HepG2 (cell line): ENCODE results near the gene MYL11. TPM values are rescaled to one million over a fixed set of nuclear protein-coding genes. Genes with fewer than 3 reads are reported as not detected.

Experiments used
- ATAC-seq: fragments of 200-7000 bp; cut with Tn5 transposase; 3 replicates; pipeline ENCODE4 v1.9.1; 2020; ENCODE audit warnings: mild to moderate bottlenecking, moderate library complexity
- BruUV-seq: library from RNA; stranded (reverse); fragments of 400-500 nt; replicated peaks from 2 replicates; lab custom pipeline; 2021; lab: Mats Ljungman, UMichigan
- CTCF ChIA-PET: fragments of 300-600 bp; formaldehyde crosslinking; extraction: SDS; loops from one replicate; lab custom pipeline; 2021; ENCODE audit warnings: low total read pairs, inconsistent platforms, low intra/inter-chr PET ratio; lab: Yijun Ruan, JAX
- POLR2A ChIA-PET: fragments of 350-600 bp; sonication (Branson Sonifier 250); formaldehyde crosslinking; loops from one replicate; lab custom pipeline; 2020; ENCODE audit warnings: antibody characterized with exemption, inconsistent platforms; lab: Yijun Ruan, JAX
- DNase-seq: peaks from one replicate; pipeline ENCODE4 v3.0.0-alpha.2; 2015; ENCODE audit warnings: low spot score
- FAIRE-seq: peaks from 3 replicates; lab custom pipeline; 2011; peaks lifted over from hg19 to GRCh38; lab: Jason Lieb, UNC
- H2AFZ ChIP-seq: one replicate; pipeline ENCODE4 v1.6.1; 2011; ENCODE audit warnings: low read length, inconsistent platforms
- H3K27ac ChIP-seq: fragments of 300-600 bp; 3 replicates; pipeline ENCODE4 v1.8.0; 2011; ENCODE audit warnings: mixed run types, mild to moderate bottlenecking, mixed read lengths, low read length, inconsistent platforms; ENCODE audit not compliant: insufficient read depth; ENCODE audit errors: extremely low read length
- H3K27me3 ChIP-seq, 2 experiments: fragments of 200-600 bp in 1 of 2; 2 replicates in 1 of 2; 3 replicates in 1 of 2; pipeline versions ENCODE4 v1.6.0 to v1.8.0; 2011; ENCODE audit warnings: low read length in 2 of 2, mild to moderate bottlenecking in 2 of 2, moderate library complexity in 2 of 2, inconsistent platforms in 1 of 2; ENCODE audit not compliant: insufficient read depth in 2 of 2, control insufficient read depth in 1 of 2
- H3K36me3 ChIP-seq, 2 experiments: fragments of 200-600 bp in 1 of 2; replicated peaks in 1 of 2; 2 replicates in 1 of 2; 3 replicates in 1 of 2; pipeline versions ENCODE4 v1.5.1 to v1.8.0; 2011; ENCODE audit warnings: low read length in 2 of 2, inconsistent platforms in 1 of 2; ENCODE audit not compliant: insufficient read depth in 2 of 2, control insufficient read depth in 1 of 2
- H3K4me1 ChIP-seq: 2 replicates; pipeline ENCODE4 v1.5.1; 2012; ENCODE audit warnings: low read length, inconsistent platforms; ENCODE audit not compliant: insufficient read depth
- H3K4me2 ChIP-seq: 2 replicates; pipeline ENCODE4 v1.6.0; 2011; ENCODE audit warnings: low read depth, low read length, inconsistent platforms
- H3K4me3 ChIP-seq, 3 experiments: fragments of 200-600 bp in 1 of 3; sonication (generic), shearing (Covaris generic) in 1 of 3; replicated peaks in 1 of 3; 2 replicates each; pipeline ENCODE4 v1.5.1; 2011 to 2016; ENCODE audit warnings: low read length in 3 of 3, inconsistent platforms in 2 of 3, low read depth in 2 of 3, mild to moderate bottlenecking in 2 of 3, control low read depth in 1 of 3, mixed read lengths in 1 of 3; ENCODE audit not compliant: insufficient read depth in 1 of 3
- H3K79me2 ChIP-seq: one replicate; pipeline ENCODE4 v1.6.1; 2011; ENCODE audit warnings: low read length, inconsistent platforms; ENCODE audit not compliant: insufficient read depth
- H3K9ac ChIP-seq: 2 replicates; pipeline ENCODE4 v1.6.0; 2011; ENCODE audit warnings: mild to moderate bottlenecking, low read depth, low read length, inconsistent platforms; ENCODE audit not compliant: insufficient read depth
- H3K9me3 ChIP-seq: 2 replicates; pipeline ENCODE4 v1.5.1; 2012; ENCODE audit warnings: mild to moderate bottlenecking, low read length
- H4K20me1 ChIP-seq: 2 replicates; pipeline ENCODE4 v1.6.0; 2011; ENCODE audit warnings: inconsistent platforms, mild to moderate bottlenecking, low read length, moderate library complexity; ENCODE audit not compliant: insufficient read depth
- ARID5B ChIP-seq: IDR thresholded peaks from 2 replicates; pipeline ENCODE4 v1.4.0; 2020; ENCODE audit warnings: mild to moderate bottlenecking, missing genetic modification reagents
- E2F5 ChIP-seq: sonication (generic); formaldehyde crosslinking; conservative IDR thresholded peaks from 2 replicates; pipeline ENCODE4 v1.4.0; 2020; ENCODE audit warnings: missing genetic modification reagents
- FOXA3 ChIP-seq: IDR thresholded peaks from 2 replicates; pipeline ENCODE4 v1.6.1; 2016; ENCODE audit warnings: missing genetic modification reagents, missing compliant biosample characterization
- IRF2 ChIP-seq: IDR thresholded peaks from 2 replicates; pipeline ENCODE4 v1.6.1; 2018; ENCODE audit warnings: missing genetic modification reagents, missing compliant biosample characterization
- MTA1 ChIP-seq: sonication (generic); formaldehyde crosslinking; IDR thresholded peaks from 2 replicates; pipeline ENCODE4 v1.4.0; 2020; ENCODE audit warnings: missing genetic modification reagents, mild to moderate bottlenecking, borderline replicate concordance
- PLSCR1 ChIP-seq: sonication (generic); formaldehyde crosslinking; IDR thresholded peaks from 2 replicates; pipeline ENCODE4 v1.5.0; 2020; ENCODE audit warnings: missing genetic modification reagents, mild to moderate bottlenecking, borderline replicate concordance
- SETDB1 ChIP-seq: sonication (generic); formaldehyde crosslinking; IDR thresholded peaks from 2 replicates; pipeline ENCODE4 v1.5.1; 2020; ENCODE audit warnings: missing genetic modification reagents, mild to moderate bottlenecking, borderline replicate concordance
- SRSF9 ChIP-seq: fragments of 200-400 bp; formaldehyde crosslinking; IDR thresholded peaks from 2 replicates; pipeline ENCODE4 v1.6.1; 2018; ENCODE audit warnings: borderline replicate concordance, mild to moderate bottlenecking, low read depth, low read length; ENCODE audit not compliant: insufficient read depth, poor library complexity, severe bottlenecking
- STAG1 ChIP-seq: sonication (generic); formaldehyde crosslinking; IDR thresholded peaks from 2 replicates; pipeline ENCODE4 v1.4.0; 2020; ENCODE audit warnings: missing genetic modification reagents
- ZNF180 ChIP-seq: sonication (generic); formaldehyde crosslinking; IDR thresholded peaks from 2 replicates; pipeline ENCODE4 v1.4.0; 2020; ENCODE audit warnings: low read depth, missing genetic modification reagents, borderline replicate concordance
- ZNF367 ChIP-seq: sonication (generic); formaldehyde crosslinking; IDR thresholded peaks from 2 replicates; pipeline ENCODE4 v1.4.0; 2020; ENCODE audit warnings: missing genetic modification reagents, borderline replicate concordance
- ZNF431 ChIP-seq: sonication (generic); formaldehyde crosslinking; IDR thresholded peaks from 2 replicates; pipeline ENCODE4 v1.9.0; 2022; ENCODE audit warnings: missing genetic modification reagents, low read depth, mild to moderate bottlenecking, borderline replicate concordance
- ZNF687 ChIP-seq: sonication (generic); formaldehyde crosslinking; IDR thresholded peaks from 2 replicates; pipeline ENCODE4 v1.5.1; 2020; ENCODE audit warnings: mild to moderate bottlenecking, missing genetic modification reagents, moderate library complexity
- WGBS: methylation state at CpG from one replicate; pipeline ENCODE4 v1.1.6; 2017; ENCODE audit warnings: low lambda C conversion rate; 5-methylcytosine and 5-hydroxymethylcytosine counted together
- in situ Hi-C: cut with HindIII; loops from 2 replicates; pipeline ENCODE4 v1.10.0; 2017; ENCODE audit warnings: low pct_unique_long_range_greater_than_20kb; ENCODE audit not compliant: extremely low pct_ligation_motif_present
- intact Hi-C: fragments of 100-400 bp; cut with micrococcal nuclease; formaldehyde crosslinking; loops from one replicate; pipeline ENCODE4 v1.10.0; 2022; ENCODE audit not compliant: unreplicated experiment
- polyA plus RNA-seq, 8 experiments: library from polyadenylated mRNA; depleted of rRNA in 3 of 8; stranded (reverse) in 7 of 8; unstranded in 1 of 8; fragments of >200 nt; fragmentation: Illumina TruSeq in 4 of 8; extraction: Trizol in 4 of 8; gene quantifications; 2 replicates each; pipeline versions ENCODE4 v1.2.1 to v1.2.3, GENCODE V29; 2011 to 2016; ENCODE audit warnings: low read depth in 4 of 8, missing spikeins in 1 of 8, mixed read lengths in 1 of 8; ENCODE audit not compliant: insufficient read depth in 1 of 8
- total RNA-seq, 5 experiments: library from RNA; depleted of rRNA; stranded (reverse); fragments of >200 nt; fragmentation: Illumina TruSeq; extraction: Trizol; gene quantifications; 2 replicates each; pipeline ENCODE4 v1.2.3, GENCODE V29; 2016; ENCODE audit warnings: low read depth in 1 of 5

MYL11 gene
- total and polyA plus RNA-seq, 2 of the 13 experiments (the other 11 are each of a cell fraction or from before 2014, with no cell fraction given) = not detected

- Histone ChIP-seq H2AFZ (no peak overlapping the region), H4K20me1 (no peaks in the 10 kb centered on the region), H3K9ac (no peak overlapping the region), H3K4me2 (no peak overlapping the region), H3K36me3 (peaks cover 12 to 35% of the 10 kb centered on the region in 2 experiments; a peak in 4 of 5 replicates), H3K79me2 (peaks cover 14% of the 10 kb centered on the region), H3K27me3 (no peaks in the 10 kb centered on the region; a peak in 1 of 5 replicates), H3K4me3 (no peak overlapping the region), H3K4me1 (peaks cover 31% of the 10 kb centered on the region), H3K27ac (no peak overlapping the region), H3K9me3 (no peaks in the 10 kb centered on the region)
- in situ Hi-C loops = loop anchor here (25.0 kb wide), 1 partner anchor 756 kb away; no protein-coding TSS in a partner anchor
- ChIA-PET CTCF (no interaction called here), POLR2A (interaction anchor here (0.7 to 2.1 kb wide), 4 partner anchors 7 to 316 kb away, joined by 3 to 7 read pairs (median 5); partner anchors contain the start of gene CD2BP2)
- BruUV-seq = no TSS peak
- 96% methylated on average over 32 of the region's 32 CpGs for WGBS
- FAIRE-seq (no peak), DNase-seq (no peak), ATAC-seq (no peak)
- intact Hi-C loops = no loop called here
- TF ChIP-seq E2F5 (CRISPR knock-in tag) (no peak), ZNF431 (CRISPR knock-in tag) (no peak), SETDB1 (CRISPR knock-in tag) (no peak), STAG1 (CRISPR knock-in tag) (no peak), IRF2 (CRISPR knock-in tag) (no peak), SRSF9 (no peak), MTA1 (CRISPR knock-in tag) (peak; percentile 37; the same call in 1 of the 2 replicates), ZNF367 (CRISPR knock-in tag) (no peak), PLSCR1 (CRISPR knock-in tag) (no peak), ZNF180 (CRISPR knock-in tag) (no peak), FOXA3 (CRISPR knock-in tag) (no peak), ARID5B (CRISPR knock-in tag) (no peak), ZNF687 (CRISPR knock-in tag) (0 out of 2 replicates have a peak, but pooled peaks have one; percentile 10)
These were observed 31.7 kb upstream of the MYL11 start for GRCh38 chr16:30342751-30343490.
